ENCODE data around the gene KCNIP1.
"Not testable (repeated sequence)": the region's sequence is repeated elsewhere in the genome, so short reads cannot be mapped to it uniquely, and the experiment has no call there.

The KCNIP1 gene

GRCh38 chr5:170757182-170757601, 253.4 kb downstream of the KCNIP1 start:
- no peak for DNase-seq

- no peak for DNase-seq
Measured at GRCh38 chr5:170757669-170758068, 253.8 kb downstream of the KCNIP1 start.

- DNase-seq, result no peak
Measured at GRCh38 chr5:170758481-170758880, 254.7 kb downstream of the KCNIP1 start.

DNA sequence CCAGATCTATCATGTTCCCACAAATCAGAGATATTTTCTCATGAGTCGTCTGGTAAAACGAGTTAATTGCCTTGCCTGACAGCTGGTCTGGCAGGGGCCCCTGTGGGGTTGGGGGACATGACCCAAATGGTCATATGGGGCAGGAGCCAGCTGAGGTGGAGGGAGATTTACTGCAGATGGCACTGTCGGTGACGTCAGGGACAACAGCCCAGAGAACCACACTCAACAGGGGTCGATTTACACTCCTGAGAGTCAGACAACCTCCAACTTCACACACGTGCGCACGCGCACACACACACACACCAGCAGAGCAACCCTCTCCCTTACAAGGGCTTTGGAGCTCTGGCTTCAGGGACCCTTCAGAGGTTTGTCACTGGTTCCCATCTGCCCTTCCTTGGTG, 256.3 kb downstream of the KCNIP1 start:
- DNase-seq, result no peak

DNA sequence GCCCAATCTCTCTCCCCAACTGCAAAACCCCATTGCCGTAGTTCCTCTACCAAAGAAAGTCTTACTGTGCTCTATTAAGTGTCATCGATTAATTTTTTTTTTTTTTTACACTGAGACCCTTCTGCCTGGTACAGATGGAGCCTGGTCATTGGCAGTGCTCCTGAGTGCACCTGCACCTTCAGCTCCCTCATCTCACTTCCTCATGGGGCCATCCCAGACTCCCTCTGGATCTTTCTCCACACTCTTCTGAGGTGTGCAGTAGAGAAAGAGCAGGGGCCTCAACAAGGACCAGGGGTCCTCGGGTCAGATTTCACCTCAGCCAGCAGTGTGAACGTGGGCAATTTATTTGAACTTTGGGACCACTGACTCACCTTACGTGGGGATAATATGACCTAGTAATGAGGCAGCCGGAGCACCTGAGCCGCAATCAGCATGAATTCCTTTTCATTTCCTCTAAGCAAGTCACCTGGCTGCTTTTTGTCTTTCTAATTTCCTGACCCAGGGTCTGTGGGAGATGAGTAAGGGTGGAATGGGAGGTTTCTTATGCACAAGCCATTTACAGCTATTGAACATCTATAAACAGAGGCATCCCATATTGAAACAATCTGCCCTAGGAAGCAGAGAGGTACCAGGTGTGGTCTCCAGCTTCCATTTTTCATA, 257.4 kb downstream of the KCNIP1 start:
- DNase-seq, result no peak

- DNase-seq, result no peak
Measured at GRCh38 chr5:170761708-170762066, 257.9 kb downstream of the KCNIP1 start.

- DNase-seq, result not testable (repeated sequence)
Measured at GRCh38 chr5:170762298-170762697, 258.5 kb downstream of the KCNIP1 start.

DNA sequence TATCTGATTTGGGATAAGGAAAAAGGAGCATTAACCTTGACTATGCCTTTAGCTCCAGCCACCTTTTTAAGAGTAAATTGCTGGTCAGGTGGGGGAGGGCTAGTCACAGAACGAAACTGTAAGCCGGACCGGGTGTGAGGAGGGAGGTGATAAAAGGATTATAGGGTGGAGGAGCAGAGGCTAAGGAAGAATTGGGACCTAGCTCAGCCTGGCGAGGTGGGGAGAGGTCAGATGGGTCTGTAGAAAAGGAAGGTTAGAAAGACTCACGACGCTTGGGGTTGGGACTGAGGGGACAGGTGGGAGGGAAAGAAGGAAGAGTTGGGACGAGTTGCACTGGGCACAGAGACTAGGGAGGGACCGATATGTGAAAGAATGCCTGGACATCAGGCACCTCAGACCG, 262.0 kb downstream of the KCNIP1 start:
- DNase-seq, result not testable (repeated sequence)

GRCh38 chr5:170769246-170769645, 265.4 kb downstream of the KCNIP1 start:
- DNase-seq, result no peak

DNA sequence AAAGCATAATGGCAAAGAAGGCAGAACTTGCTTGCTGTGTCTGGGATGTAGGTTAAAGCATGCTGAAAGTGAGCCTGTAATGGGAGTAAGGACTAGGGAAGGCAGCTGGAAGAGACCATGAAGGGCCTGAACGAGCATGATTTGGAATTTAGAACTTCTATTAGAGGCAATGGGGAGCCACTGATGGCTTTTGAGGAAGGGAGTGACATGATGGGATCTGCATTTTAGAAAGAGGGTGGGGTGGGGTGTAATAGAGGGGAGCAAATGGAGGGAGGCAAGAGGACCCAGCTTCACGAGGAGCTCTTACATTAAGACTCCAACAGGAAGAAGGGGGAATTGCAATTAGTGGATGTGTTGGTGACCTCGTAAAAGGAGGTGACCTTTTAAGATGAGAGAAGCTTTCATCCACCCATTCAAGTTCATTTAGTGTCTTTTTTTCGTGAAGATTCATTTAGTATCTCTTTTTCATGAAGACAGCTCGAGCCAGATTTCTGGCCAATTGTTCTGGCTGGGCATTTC, 266.1 kb downstream of the KCNIP1 start:
- DNase-seq, result no peak

DNA sequence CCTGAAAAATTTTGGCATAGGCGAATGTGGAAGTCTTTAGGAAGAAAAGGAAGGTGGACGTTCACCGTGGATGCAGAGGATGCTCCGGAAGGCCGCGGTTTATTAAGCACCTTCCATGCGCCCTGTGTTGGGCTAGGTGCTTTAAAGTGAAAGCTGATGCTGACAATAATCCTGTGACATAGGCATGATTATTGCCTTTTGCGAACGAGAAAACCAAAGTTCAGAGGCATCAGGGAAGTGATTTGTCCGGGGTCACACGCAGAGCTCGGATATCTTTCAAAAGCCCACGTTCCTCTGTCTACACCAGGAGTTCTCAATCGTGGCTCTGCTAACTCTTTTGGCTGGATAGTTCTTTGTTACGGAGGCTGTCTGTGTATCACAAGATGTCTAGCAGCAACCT, 267.7 kb downstream of the KCNIP1 start:
- DNase-seq, result no peak

DNA sequence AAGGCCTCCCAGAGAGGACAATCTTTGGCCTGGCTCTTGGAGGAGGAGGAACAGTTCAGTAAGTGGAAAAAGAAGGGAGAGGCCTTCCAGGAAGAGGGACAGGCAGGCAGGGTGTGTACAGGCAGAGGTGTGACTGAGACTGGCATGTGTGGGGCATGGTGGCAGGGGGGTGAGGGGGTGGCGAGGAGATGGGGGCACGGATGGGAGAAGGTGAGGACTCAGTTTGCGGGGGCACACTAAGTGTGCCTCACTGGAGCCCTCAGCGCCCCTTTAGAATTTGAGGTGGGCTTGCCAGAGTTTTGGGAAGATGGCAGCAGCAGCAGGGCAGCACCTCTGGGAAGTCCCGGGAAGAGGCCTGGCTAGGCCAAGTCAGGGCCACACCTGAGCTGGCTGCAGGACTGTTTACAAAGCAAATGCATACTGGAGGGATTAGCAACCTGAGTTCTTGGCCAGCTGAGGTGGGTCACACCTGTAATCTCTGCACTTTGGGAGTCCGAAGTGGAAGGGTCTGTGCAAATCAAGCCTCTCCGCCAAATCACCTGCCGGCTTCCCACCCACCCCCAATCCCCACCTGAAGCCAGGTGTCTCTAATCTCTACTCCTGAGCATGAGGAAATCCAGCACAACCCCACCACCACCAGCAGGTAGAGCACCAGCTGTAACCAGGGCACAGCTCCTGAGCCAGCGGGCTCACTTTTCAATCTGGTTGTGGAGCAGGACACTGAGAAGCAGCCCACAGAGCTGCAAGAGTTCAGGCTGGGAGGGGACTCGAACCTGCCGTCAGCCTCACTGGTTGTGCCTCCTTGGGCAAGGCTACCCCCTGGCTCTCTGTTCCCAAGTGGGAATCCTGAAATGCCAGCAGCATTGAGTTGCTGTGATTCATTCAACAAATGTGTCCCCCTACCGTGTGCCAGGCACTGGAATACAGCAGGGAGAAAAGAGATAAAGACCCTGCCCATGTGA, 269.5 kb downstream of the KCNIP1 start:
- no peak for DNase-seq

DNA sequence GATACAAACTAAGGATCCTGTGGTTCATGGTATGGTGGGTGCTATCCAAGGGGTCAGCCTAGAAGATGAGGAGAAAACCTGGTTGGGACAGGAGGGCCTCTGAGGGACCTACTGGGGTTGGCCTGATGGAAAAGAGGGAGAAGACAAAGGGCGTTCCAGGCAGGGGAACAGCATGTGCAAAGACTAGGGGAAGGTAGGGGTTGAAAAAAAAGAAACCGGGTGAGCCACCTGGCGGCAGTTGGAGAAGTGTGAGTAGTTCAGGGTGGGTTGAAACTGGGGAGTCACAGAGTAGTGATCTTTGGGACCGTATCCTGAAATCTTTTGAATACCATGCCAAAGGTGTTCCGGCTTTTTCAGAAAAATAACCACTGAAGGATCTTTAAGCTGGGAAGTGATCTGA, 271.0 kb downstream of the KCNIP1 start:
- no peak for DNase-seq

DNA sequence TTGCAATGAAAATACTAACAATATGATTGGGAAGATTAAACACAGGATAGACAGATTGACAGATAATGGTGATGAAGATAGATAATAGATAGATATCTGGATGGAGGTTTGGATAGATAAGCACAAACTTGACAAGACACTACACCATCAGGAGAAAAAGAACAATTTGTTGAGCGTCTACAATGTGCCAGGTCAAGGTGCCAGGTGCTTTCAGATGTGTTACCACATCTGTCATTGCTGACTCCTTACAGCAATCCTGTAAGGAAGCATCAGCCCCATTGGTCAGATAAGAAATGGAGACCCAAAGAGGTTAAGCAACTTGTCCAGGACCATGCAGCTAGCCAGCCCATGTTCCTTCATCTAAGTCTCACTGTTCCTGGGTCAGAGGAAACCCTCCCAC, 278.1 kb downstream of the KCNIP1 start:
- no peak for DNase-seq

DNA sequence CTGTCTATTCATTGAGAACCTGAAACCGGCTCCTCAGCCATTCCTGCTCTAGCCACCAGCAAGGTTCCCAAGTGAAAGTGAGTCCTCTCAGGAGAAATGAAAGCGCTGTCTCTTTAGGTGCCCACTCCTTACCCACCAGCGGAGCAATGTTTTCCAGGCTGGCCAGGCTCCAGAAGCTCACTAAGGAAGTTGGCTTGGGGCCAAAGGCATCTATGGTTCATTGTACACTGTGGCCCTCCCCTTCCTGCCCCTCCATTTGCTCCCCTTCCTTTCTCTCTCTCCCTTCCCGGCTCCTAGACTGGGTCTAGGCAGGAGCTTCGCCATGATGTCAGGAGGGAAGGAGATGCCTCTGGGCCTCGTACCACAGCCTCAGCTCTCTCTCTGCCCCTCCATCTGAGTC, 278.6 kb downstream of the KCNIP1 start:
- DNase-seq, result no peak

DNA sequence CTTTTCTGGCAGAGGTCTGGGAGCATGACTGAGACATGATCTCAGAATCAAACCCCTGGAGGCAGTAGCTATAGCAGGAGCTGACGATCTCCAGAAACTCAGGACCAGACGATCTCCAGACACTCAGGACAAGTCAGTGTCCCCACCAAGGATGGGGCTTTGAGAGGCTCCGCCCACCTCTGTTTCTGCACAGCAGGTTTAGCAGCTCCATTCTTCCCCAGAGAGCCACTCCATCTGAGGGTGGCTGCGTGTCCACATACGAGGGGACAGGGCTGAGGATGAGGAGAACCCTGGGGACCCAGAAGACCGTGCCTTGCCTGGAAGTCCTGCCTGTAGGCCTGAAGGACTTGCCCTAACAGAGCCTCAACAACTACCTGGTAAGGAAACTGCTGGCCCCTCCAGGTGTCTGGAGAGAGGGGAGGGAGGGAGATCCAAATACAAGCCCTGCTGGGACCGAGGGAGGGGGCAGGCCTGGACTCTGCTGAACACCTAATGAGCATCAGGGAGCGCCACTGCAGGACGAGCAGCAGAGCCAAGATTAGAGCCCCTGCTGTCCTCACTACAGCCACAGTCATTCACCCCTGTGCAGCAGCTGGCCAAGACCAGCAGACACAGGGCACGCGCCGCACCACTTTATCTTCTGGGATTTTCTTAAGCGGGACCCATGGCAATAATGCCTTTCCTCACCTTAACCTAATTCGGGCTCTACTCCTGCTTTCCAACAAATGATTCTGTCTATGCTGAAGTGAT, 279.9 kb downstream of the KCNIP1 start, which contains the start of gene GABRP:
GABRP (plus strand) TSS at position 228 of the 750 bp plus-strand sequence. CDS start 4,891 bp downstream, outside the sequence.
- no peak for DNase-seq

DNA sequence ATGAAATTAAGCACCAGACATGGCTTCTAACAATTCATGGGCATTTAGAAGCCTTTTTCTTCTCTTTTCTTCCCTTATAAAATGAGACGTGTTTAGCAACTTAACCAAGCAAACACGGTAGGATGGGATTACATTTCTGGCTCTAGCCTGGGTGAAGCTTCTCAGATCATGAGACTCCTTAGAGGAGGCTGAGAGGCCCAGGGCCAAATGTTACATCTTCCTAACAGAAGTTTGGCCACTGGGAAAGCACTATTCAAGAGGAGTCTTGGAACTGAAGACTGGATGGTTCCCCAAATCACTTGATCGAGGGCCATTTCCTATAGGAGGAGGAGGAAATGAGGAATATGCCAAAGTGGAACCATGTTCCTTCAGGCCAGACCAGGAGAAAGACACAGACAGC, 281.6 kb downstream of the KCNIP1 start:
- no peak for DNase-seq
